GM12875 (cell line): ENCODE data around the gene ACE.
"Not testable (repeated sequence)": the region's sequence is repeated elsewhere in the genome, so short reads cannot be mapped to it uniquely, and the experiment has no call there.

Experiments
- H3K4me3 ChIP-seq: one replicate; pipeline ENCODE4 v1.5.1; 2011; ENCODE audit warnings: low read depth, low read length, control low read depth
- TF ChIP-seq, protein P1 (sequence below): IDR thresholded peaks from 2 replicates; pipeline ENCODE4 v1.5.1; 2011; ENCODE audit warnings: low read depth, mild to moderate bottlenecking, control low read depth, inconsistent platforms, low read length, moderate library complexity, borderline replicate concordance; ENCODE audit not compliant: insufficient read depth

The ACE gene

DNA sequence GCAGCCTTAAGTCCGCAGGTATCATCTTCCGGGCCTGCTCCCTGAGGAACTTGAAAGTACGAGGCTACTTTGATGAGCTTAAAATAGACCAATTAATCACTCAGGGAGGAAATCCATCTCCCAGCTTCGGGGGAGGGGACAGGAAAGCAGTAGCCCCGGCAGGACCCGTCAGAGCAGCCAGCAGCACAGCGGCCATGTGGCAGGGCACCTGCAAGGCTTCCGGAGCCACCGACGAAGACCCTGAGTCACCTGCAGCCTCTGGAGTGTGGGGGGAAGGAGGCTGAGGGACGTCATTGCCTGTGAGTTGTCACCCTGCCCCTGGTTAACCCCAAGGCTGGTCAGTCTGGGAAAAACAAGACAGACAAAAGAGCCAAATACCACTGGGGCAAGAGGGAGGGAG, 26.3 kb upstream of the ACE start:
- H3K4me3 ChIP-seq: no peak overlapping the region
- TF ChIP-seq, protein P1, sequence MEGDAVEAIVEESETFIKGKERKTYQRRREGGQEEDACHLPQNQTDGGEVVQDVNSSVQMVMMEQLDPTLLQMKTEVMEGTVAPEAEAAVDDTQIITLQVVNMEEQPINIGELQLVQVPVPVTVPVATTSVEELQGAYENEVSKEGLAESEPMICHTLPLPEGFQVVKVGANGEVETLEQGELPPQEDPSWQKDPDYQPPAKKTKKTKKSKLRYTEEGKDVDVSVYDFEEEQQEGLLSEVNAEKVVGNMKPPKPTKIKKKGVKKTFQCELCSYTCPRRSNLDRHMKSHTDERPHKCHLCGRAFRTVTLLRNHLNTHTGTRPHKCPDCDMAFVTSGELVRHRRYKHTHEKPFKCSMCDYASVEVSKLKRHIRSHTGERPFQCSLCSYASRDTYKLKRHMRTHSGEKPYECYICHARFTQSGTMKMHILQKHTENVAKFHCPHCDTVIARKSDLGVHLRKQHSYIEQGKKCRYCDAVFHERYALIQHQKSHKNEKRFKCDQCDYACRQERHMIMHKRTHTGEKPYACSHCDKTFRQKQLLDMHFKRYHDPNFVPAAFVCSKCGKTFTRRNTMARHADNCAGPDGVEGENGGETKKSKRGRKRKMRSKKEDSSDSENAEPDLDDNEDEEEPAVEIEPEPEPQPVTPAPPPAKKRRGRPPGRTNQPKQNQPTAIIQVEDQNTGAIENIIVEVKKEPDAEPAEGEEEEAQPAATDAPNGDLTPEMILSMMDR: no peak

DNA sequence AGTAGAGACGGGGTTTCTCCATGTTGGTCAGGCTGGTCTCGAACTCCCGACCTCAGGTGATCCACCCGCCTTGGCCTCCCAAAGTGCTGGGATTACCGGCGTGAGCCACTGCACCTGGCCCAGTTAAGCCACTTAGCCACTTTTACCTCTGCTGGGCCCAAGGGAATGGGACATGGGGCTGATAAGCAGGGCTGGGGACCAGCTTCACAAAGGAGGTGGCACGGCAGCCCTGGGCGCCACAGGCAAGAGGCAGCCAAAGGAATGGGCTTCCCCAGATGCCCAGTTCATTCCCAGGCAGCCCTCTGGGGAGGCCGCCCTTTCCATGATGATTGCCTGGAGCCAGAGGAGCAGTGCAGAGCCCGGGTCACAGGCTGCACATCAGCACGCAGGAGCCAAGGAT, 25.7 kb upstream of the ACE start:
- H3K4me3 ChIP-seq: no peak overlapping the region
- TF ChIP-seq, protein P1: no peak

DNA sequence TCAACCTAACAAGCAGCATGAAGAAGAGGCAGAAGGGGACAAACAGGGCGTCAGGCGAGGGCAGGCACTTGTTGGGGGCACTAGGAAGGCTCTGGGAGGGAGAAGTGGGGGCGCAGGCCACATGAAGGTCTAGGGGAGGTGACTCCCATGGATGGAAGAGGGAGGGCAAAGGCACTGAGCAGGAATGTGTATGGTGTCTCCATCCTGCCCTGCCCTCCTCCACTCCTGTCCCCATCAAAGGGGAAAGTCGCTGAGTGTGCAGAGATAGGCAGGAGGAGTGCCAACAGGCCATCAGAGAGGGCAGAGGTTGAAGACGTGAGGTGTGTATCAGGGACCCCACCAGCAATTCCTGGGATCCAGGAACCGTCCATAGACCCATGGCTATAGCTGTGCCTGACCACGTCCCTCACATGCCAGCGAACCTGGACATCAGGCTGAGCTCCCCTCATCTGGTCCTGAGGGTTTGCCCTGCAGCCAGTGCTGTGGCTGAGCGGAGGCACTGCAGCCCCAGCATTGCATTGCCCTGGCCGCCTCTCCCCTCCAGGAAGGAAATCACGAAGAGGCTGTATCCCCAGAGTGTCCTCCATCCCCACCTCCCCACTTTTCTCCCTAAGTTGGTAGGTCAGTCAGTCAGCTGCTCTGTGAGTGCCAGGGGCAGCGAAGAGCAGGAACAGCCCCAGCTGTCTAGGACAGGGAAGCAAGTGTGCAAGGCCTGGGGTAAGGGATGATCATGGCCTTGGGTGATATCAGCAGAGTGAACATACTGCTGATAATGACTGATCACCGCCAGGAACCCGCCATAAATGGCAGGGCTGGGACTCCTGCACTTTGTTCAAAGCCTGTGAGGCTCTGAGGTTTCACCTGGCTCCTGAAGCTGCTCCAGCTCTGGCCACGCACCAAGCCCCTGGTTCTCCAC, 24.6 kb upstream of the ACE start:
- TF ChIP-seq, protein P1: no peak
- H3K4me3 ChIP-seq: no peak overlapping the region

DNA sequence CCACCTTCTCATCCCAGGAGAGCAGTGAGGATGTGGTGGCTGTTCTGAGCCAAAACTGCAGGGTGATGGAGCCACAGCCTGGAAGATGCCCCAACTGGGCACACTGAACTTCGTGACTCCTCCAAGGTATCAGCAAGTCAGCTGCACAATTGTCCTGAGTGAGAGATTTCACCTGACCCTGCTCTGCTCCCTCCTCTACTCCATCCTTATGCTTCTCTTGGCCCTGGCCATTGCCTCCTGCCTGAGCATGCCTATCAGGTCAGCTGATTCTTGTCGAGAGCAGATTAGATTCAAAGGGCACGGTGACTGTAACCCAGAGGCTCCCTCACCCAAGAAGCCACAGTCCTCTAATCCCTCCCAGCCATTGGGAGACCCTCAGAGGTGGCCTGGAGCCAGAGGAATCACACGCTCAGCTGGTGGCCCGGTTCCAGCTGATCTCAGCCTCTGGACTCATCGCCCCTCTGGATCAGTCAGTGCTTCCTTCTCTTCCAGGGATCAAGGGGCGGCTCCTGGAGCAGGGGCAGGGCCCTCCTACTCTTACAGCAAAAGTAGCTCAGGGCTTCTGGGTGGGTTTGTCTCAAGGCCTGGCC, 23.8 kb upstream of the ACE start:
- H3K4me3 ChIP-seq: no peak overlapping the region
- TF ChIP-seq, protein P1: no peak

DNA sequence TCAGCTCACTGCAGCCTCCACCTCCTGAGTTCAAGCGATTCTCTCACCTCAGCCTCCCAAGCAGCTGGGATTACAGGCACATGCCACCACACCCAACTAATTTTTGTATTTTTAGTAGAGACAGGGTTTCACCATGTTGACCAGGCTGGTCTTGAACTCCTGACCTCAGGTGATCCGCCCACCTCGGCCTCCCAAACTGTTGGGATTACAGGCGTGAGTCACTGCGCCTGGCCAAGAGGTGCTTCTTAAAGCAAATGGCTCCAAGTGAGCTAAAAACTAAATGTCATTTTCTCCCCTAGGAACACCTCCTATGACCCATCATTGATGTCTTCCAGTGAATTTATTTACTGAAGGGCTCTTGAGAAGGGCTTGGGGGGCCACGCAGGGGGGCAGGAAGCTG, 22.5 kb upstream of the ACE start:
- not testable (repeated sequence) for H3K4me3 ChIP-seq

DNA sequence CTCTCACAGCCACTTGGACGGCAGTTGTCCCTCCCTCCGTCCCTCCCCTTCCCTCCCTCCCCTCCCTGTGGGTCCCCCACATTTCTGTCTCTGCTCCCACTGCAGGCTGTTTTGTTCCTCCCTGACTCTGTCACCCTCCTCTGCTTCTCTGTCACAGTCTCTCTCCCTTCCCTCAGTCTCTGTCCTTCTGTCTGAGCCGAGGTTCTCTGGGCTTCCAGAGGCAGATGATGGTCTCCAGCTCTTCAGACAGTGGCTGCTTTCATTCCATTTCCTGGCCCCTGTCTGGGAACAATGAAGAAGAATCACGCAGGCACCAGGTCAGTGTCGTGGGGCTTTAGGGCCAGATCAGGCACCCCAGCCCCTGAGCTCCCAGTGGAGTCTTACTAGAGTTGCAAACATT, 21.9 kb upstream of the ACE start:
- H3K4me3 ChIP-seq: no peak overlapping the region
- TF ChIP-seq, protein P1: no peak

DNA sequence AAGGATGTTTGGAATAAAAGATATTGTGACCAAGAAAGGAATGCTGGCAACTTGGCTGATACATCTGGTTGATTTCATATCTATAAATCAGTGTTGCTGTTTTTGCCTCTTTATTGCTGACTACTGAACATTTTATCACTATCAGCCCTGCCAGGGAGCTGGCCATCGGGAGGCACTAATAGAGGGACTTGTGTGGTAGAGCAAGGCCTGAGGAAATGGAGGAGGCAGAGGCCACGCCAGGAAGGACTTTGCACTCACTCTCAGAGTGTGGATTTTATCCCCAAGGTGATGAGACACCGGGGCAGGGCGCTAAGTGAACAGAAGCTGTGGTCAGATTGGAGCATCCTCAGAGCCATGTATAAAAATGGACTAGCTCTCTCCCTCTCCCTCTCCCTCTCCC, 21.4 kb upstream of the ACE start:
- TF ChIP-seq, protein P1: no peak
- no peak overlapping the region for H3K4me3 ChIP-seq
